Stomach (tissue), 4 donors: Measurements from ENCODE around the gene GNA15.

ENCODE experiments used
- EP300 ChIP-seq: sonication (generic); formaldehyde crosslinking; IDR thresholded peaks from one replicate; pipeline ENCODE4 v1.6.1; 2017; ENCODE audit warnings: antibody characterized with exemption
- POLR2A ChIP-seq, 4 donors: fragments of 450-650 bp; IDR thresholded peaks; one replicate each; pipeline ENCODE4 v1.6.1; 2016; ENCODE audit warnings: antibody characterized with exemption in 4 of 4, control low read depth in 2 of 4, mild to moderate bottlenecking in 1 of 4, moderate library complexity in 1 of 4
- POLR2AphosphoS5 ChIP-seq, 3 donors: sonication (generic); formaldehyde crosslinking; IDR thresholded peaks; one replicate each; pipeline ENCODE4 v1.6.1; 2016; ENCODE audit warnings: antibody characterized with exemption in 3 of 3
- TF ChIP-seq, protein P1 (sequence below), 7 experiments: fragments of 450-650 bp in 4 of 7; fragments of 200-600 bp in 3 of 7; sonication (generic) in 3 of 7; IDR thresholded peaks; one replicate each; pipeline ENCODE4 v1.5.1; 2016 to 2019; ENCODE audit warnings: antibody characterized with exemption in 7 of 7, control low read depth in 2 of 7, mild to moderate bottlenecking in 1 of 7

- TF ChIP-seq, protein P1, sequence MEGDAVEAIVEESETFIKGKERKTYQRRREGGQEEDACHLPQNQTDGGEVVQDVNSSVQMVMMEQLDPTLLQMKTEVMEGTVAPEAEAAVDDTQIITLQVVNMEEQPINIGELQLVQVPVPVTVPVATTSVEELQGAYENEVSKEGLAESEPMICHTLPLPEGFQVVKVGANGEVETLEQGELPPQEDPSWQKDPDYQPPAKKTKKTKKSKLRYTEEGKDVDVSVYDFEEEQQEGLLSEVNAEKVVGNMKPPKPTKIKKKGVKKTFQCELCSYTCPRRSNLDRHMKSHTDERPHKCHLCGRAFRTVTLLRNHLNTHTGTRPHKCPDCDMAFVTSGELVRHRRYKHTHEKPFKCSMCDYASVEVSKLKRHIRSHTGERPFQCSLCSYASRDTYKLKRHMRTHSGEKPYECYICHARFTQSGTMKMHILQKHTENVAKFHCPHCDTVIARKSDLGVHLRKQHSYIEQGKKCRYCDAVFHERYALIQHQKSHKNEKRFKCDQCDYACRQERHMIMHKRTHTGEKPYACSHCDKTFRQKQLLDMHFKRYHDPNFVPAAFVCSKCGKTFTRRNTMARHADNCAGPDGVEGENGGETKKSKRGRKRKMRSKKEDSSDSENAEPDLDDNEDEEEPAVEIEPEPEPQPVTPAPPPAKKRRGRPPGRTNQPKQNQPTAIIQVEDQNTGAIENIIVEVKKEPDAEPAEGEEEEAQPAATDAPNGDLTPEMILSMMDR (IDR thresholded peaks at IDR 0.05): no peak
- TF ChIP-seq EP300 (no peak), POLR2A (IDR thresholded peaks at IDR 0.05) (no peak), POLR2AphosphoS5 (IDR thresholded peaks at IDR 0.05) (no peak)
Measured at GRCh38 chr19:3178973-3179738, 43.3 kb downstream of the GNA15 start.
